Lung (tissue), 12 donors: ENCODE measurements around the gene DAGLB. TPM values are rescaled to one million over a fixed set of nuclear protein-coding genes. Genes with fewer than 3 reads are reported as not detected.

Experiments used
- ATAC-seq: fragments of 200-7000 bp; cut with Tn5 transposase; one replicate; pipeline ENCODE4 v1.9.1; 2020; ENCODE audit warnings: moderate number of reproducible peaks; ENCODE audit not compliant: insufficient read depth, low FRiP score
- DNase-seq, 3 donors: peaks; one replicate each; pipeline ENCODE4 v3.0.0-alpha.2; 2013 to 2017
- H3K27ac ChIP-seq, 2 donors: one replicate each; pipeline ENCODE4 v1.5.1; 2013; ENCODE audit warnings: mild to moderate bottlenecking in 2 of 2, moderate library complexity in 2 of 2, control low read depth in 1 of 2, inconsistent platforms in 1 of 2, low read depth in 1 of 2, low read length in 1 of 2
- H3K27me3 ChIP-seq, 3 donors: one replicate each; pipeline ENCODE4 v1.5.1; 2013; ENCODE audit warnings: low read length in 2 of 3; ENCODE audit not compliant: control insufficient read depth in 3 of 3, insufficient read depth in 3 of 3
- H3K36me3 ChIP-seq, 4 donors: one replicate each; pipeline ENCODE4 v1.5.1; 2013; ENCODE audit warnings: low read length in 4 of 4, mild to moderate bottlenecking in 1 of 4, moderate library complexity in 1 of 4; ENCODE audit not compliant: control insufficient read depth in 4 of 4, insufficient read depth in 4 of 4
- H3K4me1 ChIP-seq, 5 donors: one replicate each; pipeline ENCODE4 v1.5.1; 2013; ENCODE audit warnings: low read length in 5 of 5, mild to moderate bottlenecking in 2 of 5, moderate library complexity in 1 of 5; ENCODE audit not compliant: control insufficient read depth in 5 of 5, insufficient read depth in 5 of 5
- H3K4me3 ChIP-seq: one replicate; pipeline ENCODE4 v1.5.1; 2013; ENCODE audit warnings: mild to moderate bottlenecking, control low read depth, moderate library complexity
- H3K9ac ChIP-seq, 2 donors: one replicate each; pipeline ENCODE4 v1.5.1; 2013; ENCODE audit warnings: low read length in 2 of 2, control low read depth in 1 of 2; ENCODE audit not compliant: insufficient read depth in 1 of 2
- H3K9me3 ChIP-seq, 4 donors: one replicate each; pipeline ENCODE4 v1.5.1; 2013; ENCODE audit warnings: low read length in 3 of 4, mild to moderate bottlenecking in 1 of 4, moderate library complexity in 1 of 4; ENCODE audit not compliant: control insufficient read depth in 4 of 4, insufficient read depth in 3 of 4
- WGBS, 2 donors: extraction: QIAGEN DNeasy Blood & Tissue Kit; methylation state at CpG; one replicate each; pipeline ENCODE4 v1.1.7; 2013; 5-methylcytosine and 5-hydroxymethylcytosine counted together
- polyA plus RNA-seq, 2 donors: library from polyadenylated mRNA; stranded (reverse); fragments of 200-250 nt; gene quantifications; one replicate each; pipeline ENCODE4 v1.2.1, GENCODE V29; 2013
- total RNA-seq, 2 donors: library from RNA; depleted of rRNA in 1 of 2; stranded (reverse); fragments of >200 nt in 1 of 2; gene quantifications; one replicate each; pipeline ENCODE4 v1.2.1, GENCODE V29; 2014 to 2021
- TF ChIP-seq, protein P1 (sequence below): IDR thresholded peaks from 2 replicates; pipeline ENCODE4 v1.5.1; 2012; ENCODE audit warnings: mild to moderate bottlenecking; ENCODE audit errors: control extremely low read depth, extremely low read depth
- donor health status: control.
- donor health status: control.
- donor health status: Bipolar disorder and iron deficiency.
- donor health status: healthy.
- donor health status: DM: yes; HTN: yes; CAD: no.

Gene DAGLB
- total and polyA plus RNA-seq, 4 donors, result 13.9 to 43.3 (median 19.4) TPM

DNA sequence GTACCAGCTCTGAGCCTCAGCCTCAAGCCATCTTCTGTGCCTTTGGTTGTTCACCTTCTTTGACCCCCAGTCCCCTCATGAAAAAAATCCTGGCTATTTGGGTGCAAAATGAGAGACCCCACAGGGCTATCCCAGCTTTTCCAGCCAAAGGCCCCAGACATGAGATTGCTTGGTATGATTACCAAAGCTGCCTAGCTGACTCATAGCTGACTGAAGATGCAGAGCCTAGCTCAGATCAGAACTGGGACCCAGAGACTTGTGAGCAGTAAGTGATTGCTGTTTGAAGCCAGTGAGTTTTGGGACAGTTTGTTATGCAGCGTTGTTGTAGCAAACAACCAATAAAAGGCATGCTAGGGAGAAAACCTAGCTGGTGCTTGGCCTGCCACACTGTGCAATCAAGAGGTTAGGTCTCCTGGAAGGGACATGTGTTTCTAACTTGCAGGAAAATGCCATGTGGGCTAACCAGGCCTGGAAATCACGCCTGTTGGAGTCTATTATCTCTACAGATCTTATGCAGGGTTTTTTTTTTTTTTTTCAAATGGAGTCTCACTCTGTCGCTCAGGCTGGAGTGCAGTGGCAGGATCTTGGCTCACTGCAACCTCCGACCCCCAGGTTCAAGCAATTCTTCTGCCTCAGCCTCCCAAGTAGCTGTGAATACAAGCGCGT lies 48.0 kb upstream of the DAGLB start:
- DNase-seq, result no peak
- WGBS, 2 donors, result 93 to 96% methylated on average over 6 of the region's 6 CpGs
- TF ChIP-seq, protein P1, sequence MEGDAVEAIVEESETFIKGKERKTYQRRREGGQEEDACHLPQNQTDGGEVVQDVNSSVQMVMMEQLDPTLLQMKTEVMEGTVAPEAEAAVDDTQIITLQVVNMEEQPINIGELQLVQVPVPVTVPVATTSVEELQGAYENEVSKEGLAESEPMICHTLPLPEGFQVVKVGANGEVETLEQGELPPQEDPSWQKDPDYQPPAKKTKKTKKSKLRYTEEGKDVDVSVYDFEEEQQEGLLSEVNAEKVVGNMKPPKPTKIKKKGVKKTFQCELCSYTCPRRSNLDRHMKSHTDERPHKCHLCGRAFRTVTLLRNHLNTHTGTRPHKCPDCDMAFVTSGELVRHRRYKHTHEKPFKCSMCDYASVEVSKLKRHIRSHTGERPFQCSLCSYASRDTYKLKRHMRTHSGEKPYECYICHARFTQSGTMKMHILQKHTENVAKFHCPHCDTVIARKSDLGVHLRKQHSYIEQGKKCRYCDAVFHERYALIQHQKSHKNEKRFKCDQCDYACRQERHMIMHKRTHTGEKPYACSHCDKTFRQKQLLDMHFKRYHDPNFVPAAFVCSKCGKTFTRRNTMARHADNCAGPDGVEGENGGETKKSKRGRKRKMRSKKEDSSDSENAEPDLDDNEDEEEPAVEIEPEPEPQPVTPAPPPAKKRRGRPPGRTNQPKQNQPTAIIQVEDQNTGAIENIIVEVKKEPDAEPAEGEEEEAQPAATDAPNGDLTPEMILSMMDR, result no peak

DNA sequence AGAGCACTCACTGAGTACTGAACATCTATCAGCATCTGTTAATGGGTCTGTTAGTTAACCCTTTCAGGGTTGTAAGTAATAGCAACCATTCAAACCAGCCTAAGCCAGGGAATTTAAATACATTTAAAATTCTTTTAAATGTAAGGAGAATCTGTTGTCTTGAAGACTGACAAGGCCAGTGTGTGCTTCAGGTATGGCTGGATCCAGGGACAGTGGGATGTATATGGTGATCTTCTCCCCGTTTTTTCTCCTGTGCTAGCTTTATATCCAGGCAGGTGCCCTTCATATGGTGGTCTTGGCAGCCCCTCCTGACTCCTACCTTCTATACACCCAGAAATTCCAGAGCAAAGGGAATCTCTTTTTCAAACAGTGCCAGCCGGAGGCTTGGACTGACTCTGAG lies 46.6 kb upstream of the DAGLB start:
- ATAC-seq, result no peak

More for the DNA sequence above, 48.0 kb upstream of the DAGLB start:
- Histone ChIP-seq H3K9ac (no peak overlapping the region), H3K36me3 (no peaks in the 10 kb centered on the region), H3K9me3 (no peaks in the 10 kb centered on the region), H3K4me3 (no peak overlapping the region), H3K4me1 (no peaks in the 10 kb centered on the region), H3K27me3 (peaks cover 0 to 3% (median 0%) of the 10 kb centered on the region in 3 donors), H3K27ac (no peak overlapping the region)
- ATAC-seq, result no peak

DNA sequence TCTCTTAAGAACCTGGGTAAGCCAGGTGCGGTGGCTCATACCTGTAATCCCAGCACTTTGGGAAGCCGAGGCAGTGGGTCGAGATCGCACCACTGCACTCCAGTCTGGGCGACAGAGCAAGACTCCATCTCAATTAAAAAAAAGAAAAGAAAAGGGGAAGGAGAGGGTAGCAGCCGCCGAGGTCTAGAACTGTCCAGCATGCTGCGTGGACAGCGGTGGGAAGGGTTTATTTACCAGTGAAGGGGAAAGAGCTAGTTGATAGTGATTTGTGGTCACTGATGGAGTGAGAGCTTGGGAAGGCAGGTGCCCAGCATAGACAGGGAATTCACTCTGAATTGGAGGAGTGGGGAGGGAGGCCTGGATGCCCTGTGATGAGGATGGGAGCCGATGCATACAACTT lies 43.4 kb upstream of the DAGLB start:
- Histone ChIP-seq H3K9me3 (peaks cover 0 to 4% (median 0%) of the 10 kb centered on the region in 4 donors), H3K36me3 (no peaks in the 10 kb centered on the region), H3K9ac (no peak overlapping the region), H3K4me3 (no peak overlapping the region), H3K27me3 (peaks cover 0 to 3% (median 0%) of the 10 kb centered on the region in 3 donors), H3K4me1 (no peaks in the 10 kb centered on the region), H3K27ac (no peak overlapping the region)
- no peak for DNase-seq
- no peak for ATAC-seq
- WGBS, 2 donors, result 88 to 89% methylated on average over 10 of the region's 10 CpGs
- TF ChIP-seq, protein P1, result no peak

More for the DNA sequence above, 46.6 kb upstream of the DAGLB start:
- TF ChIP-seq, protein P1, result no peak
- no peaks in the 10 kb centered on the region for H3K36me3 ChIP-seq
- peaks cover 0 to 4% (median 0%) of the 10 kb centered on the region in 4 donors for H3K9me3 ChIP-seq
- no peaks in the 10 kb centered on the region for H3K4me1 ChIP-seq
- no peak overlapping the region for H3K4me3 ChIP-seq
- no peak for DNase-seq
- H3K27ac ChIP-seq, result no peak overlapping the region
- H3K9ac ChIP-seq, result no peak overlapping the region
- H3K27me3 ChIP-seq, result peaks cover 0 to 3% (median 0%) of the 10 kb centered on the region in 3 donors
- WGBS, 2 donors, result 90 to 93% methylated on average over 2 of the region's 2 CpGs
